Stomach (tissue), 4 donors: ENCODE data around the gene TNFRSF1A.

Source experiments
- CTCF ChIP-seq, 7 experiments: fragments of 450-650 bp in 4 of 7; fragments of 200-600 bp in 3 of 7; sonication (generic) in 3 of 7; IDR thresholded peaks; one replicate each; pipeline ENCODE4 v1.5.1; 2016 to 2019; ENCODE audit warnings: antibody characterized with exemption in 7 of 7, control low read depth in 2 of 7, mild to moderate bottlenecking in 1 of 7
- EP300 ChIP-seq: sonication (generic); formaldehyde crosslinking; IDR thresholded peaks from one replicate; pipeline ENCODE4 v1.6.1; 2017; ENCODE audit warnings: antibody characterized with exemption
- POLR2A ChIP-seq, 4 donors: fragments of 450-650 bp; IDR thresholded peaks; one replicate each; pipeline ENCODE4 v1.6.1; 2016; ENCODE audit warnings: antibody characterized with exemption in 4 of 4, control low read depth in 2 of 4, mild to moderate bottlenecking in 1 of 4, moderate library complexity in 1 of 4
- POLR2AphosphoS5 ChIP-seq, 3 donors: sonication (generic); formaldehyde crosslinking; IDR thresholded peaks; one replicate each; pipeline ENCODE4 v1.6.1; 2016; ENCODE audit warnings: antibody characterized with exemption in 3 of 3

GRCh38 chr12:6346235-6346832 lies 4.5 kb upstream of the TNFRSF1A start:
- TF ChIP-seq EP300 (no peak), POLR2A (IDR thresholded peaks at IDR 0.05) (no peak), CTCF (IDR thresholded peaks at IDR 0.05) (no peak), POLR2AphosphoS5 (IDR thresholded peaks at IDR 0.05) (no peak)
